DOHH2 (cell line): ENCODE results near the gene BRD3.

Experiments used
- H3F3A ChIP-seq: fragments of 200-600 bp; sonication (generic), shearing (Covaris generic); 2 replicates; pipeline ENCODE4 v1.6.0; 2016; ENCODE audit warnings: antibody characterized with exemption, mild to moderate bottlenecking; ENCODE audit not compliant: control insufficient read depth, insufficient read depth
- H3K27ac ChIP-seq: fragments of 200-600 bp; sonication (generic); 2 replicates; pipeline ENCODE4 v1.5.1; 2014; ENCODE audit warnings: low read depth, mild to moderate bottlenecking, low read length, moderate library complexity
- H3K27me3 ChIP-seq: fragments of 200-600 bp; sonication (generic); 2 replicates; pipeline ENCODE4 v1.6.1; 2014; ENCODE audit warnings: mild to moderate bottlenecking, low read length, mixed read lengths; ENCODE audit not compliant: control insufficient read depth
- H3K36me3 ChIP-seq: fragments of 200-600 bp; sonication (generic); 2 replicates; pipeline ENCODE4 v1.6.1; 2014; ENCODE audit warnings: mild to moderate bottlenecking, low read length, moderate library complexity, mixed read lengths; ENCODE audit not compliant: control insufficient read depth
- H3K4me1 ChIP-seq: fragments of 200-600 bp; sonication (generic); 2 replicates; pipeline ENCODE4 v1.6.1; 2014; ENCODE audit warnings: mild to moderate bottlenecking, low read length, mixed read lengths; ENCODE audit not compliant: control insufficient read depth
- H3K4me2 ChIP-seq: fragments of 200-600 bp; sonication (generic); 2 replicates; pipeline ENCODE4 v1.6.0; 2014; ENCODE audit warnings: mild to moderate bottlenecking, low read length, moderate library complexity
- H3K4me3 ChIP-seq: fragments of 200-600 bp; sonication (generic); 2 replicates; pipeline ENCODE4 v1.5.1; 2014; ENCODE audit warnings: mild to moderate bottlenecking, low read length, mixed read lengths
- H3K79me2 ChIP-seq: fragments of 200-600 bp; sonication (generic); 2 replicates; pipeline ENCODE4 v1.6.1; 2014; ENCODE audit warnings: mild to moderate bottlenecking, low read length, mixed read lengths; ENCODE audit not compliant: control insufficient read depth
- H3K9me2 ChIP-seq: fragments of 200-600 bp; sonication (generic); replicated peaks from 2 replicates; pipeline ENCODE4 v1.6.1; 2014; ENCODE audit warnings: mild to moderate bottlenecking, low read length, mixed read lengths; ENCODE audit not compliant: control insufficient read depth
- H3K9me3 ChIP-seq: fragments of 200-600 bp; sonication (generic); 2 replicates; pipeline ENCODE4 v1.6.1; 2014; ENCODE audit warnings: antibody characterized with exemption, low read length, mixed read lengths; ENCODE audit not compliant: control insufficient read depth, insufficient read depth
- H4K20me1 ChIP-seq: fragments of 200-600 bp; sonication (generic); 2 replicates; pipeline ENCODE4 v1.6.0; 2014; ENCODE audit warnings: low read depth, mild to moderate bottlenecking, antibody characterized with exemption, low read length, moderate library complexity; ENCODE audit not compliant: control insufficient read depth, insufficient read depth
- CTCF ChIP-seq: fragments of 200-600 bp; sonication (generic); IDR thresholded peaks from one replicate; pipeline ENCODE4 v1.5.1; 2014; ENCODE audit warnings: antibody characterized with exemption, mild to moderate bottlenecking, low read depth, low read length; ENCODE audit not compliant: poor library complexity, severe bottlenecking
- EZH2phosphoT487 ChIP-seq: fragments of 200-600 bp; sonication (generic); IDR thresholded peaks from 2 replicates; pipeline ENCODE4 v1.6.1; 2017; ENCODE audit warnings: borderline replicate concordance, mild to moderate bottlenecking, antibody characterized with exemption, low read length, moderate library complexity, mixed read lengths

The BRD3 gene

GRCh38 chr9:134049772-134050588 is 17.8 kb downstream of the BRD3 start:
- H3K4me2 ChIP-seq, result no peak overlapping the region
- TF ChIP-seq CTCF (no peak), EZH2phosphoT487 (no peak)
- no peaks in the 10 kb centered on the region for H3K4me1 ChIP-seq
- no peak overlapping the region for H3K27ac ChIP-seq
- no peaks in the 10 kb centered on the region for H3K27me3 ChIP-seq
- H4K20me1 ChIP-seq, result 0 out of 2 replicates have a peak, but pooled peaks cover 6% of the 10 kb centered on the region
- peaks cover 12% of the 10 kb centered on the region for H3K79me2 ChIP-seq
- H3F3A ChIP-seq, result no peaks in the 10 kb centered on the region
- H3K36me3 ChIP-seq, result peaks cover 53% of the 10 kb centered on the region
- H3K9me2 ChIP-seq, result no peaks in the 10 kb centered on the region
- H3K4me3 ChIP-seq, result no peak overlapping the region
- no peaks in the 10 kb centered on the region for H3K9me3 ChIP-seq

- Histone ChIP-seq H3K36me3 (peaks cover 57% of the 10 kb centered on the region), H3K9me2 (no peaks in the 10 kb centered on the region), H3K9me3 (no peaks in the 10 kb centered on the region), H3K4me3 (no peak overlapping the region), H3K4me2 (no peak overlapping the region), H3F3A (no peaks in the 10 kb centered on the region), H3K79me2 (peaks cover 4% of the 10 kb centered on the region), H3K4me1 (no peaks in the 10 kb centered on the region), H4K20me1 (0 out of 2 replicates have a peak, but pooled peaks cover 6% of the 10 kb centered on the region), H3K27ac (no peak overlapping the region), H3K27me3 (no peaks in the 10 kb centered on the region)
- no peak for TF ChIP-seq CTCF
- no peak for TF ChIP-seq EZH2phosphoT487
Measured at GRCh38 chr9:134049236-134049635, 18.6 kb downstream of the BRD3 start.

GRCh38 chr9:134048582-134048968 is 19.3 kb downstream of the BRD3 start:
- no peaks in the 10 kb centered on the region for H3K9me3 ChIP-seq
- no peaks in the 10 kb centered on the region for H3F3A ChIP-seq
- no peak overlapping the region for H3K27ac ChIP-seq
- no peak overlapping the region for H3K4me3 ChIP-seq
- TF ChIP-seq CTCF (no peak), EZH2phosphoT487 (no peak)
- peaks cover 63% of the 10 kb centered on the region for H3K36me3 ChIP-seq
- 0 out of 2 replicates have a peak, but pooled peaks cover 1% of the 10 kb centered on the region for H4K20me1 ChIP-seq
- H3K27me3 ChIP-seq, result no peaks in the 10 kb centered on the region
- no peaks in the 10 kb centered on the region for H3K79me2 ChIP-seq
- no peak overlapping the region for H3K4me2 ChIP-seq
- no peaks in the 10 kb centered on the region for H3K9me2 ChIP-seq
- H3K4me1 ChIP-seq, result no peaks in the 10 kb centered on the region
